Measurements from ENCODE around the gene TM7SF2. TPM values are rescaled to one million over a fixed set of nuclear protein-coding genes. Genes with fewer than 3 reads are reported as not detected.

The TM7SF2 gene
- total and polyA plus RNA-seq, 2 of the 8 experiments (the other 6 are each of a cell fraction or from before 2014, with no cell fraction given) = 40.1 to 96.0 TPM

- no peak for TF ChIP-seq KDM4A (IDR thresholded peaks at IDR 0.05; ENCODE audit: low read depth, low read length, severe bottlenecking)
- no peak for TF ChIP-seq CHD1 (IDR thresholded peaks at IDR 0.05; ENCODE audit: low read depth, low read length)
- TF ChIP-seq SAP30 (IDR thresholded peaks at IDR 0.05; ENCODE audit: insufficient read depth, insufficient replicate concordance, low read length) = no peak
- no peak for TF ChIP-seq MAFK (IDR thresholded peaks at IDR 0.05; ENCODE audit: low read depth, low read length)
- TF ChIP-seq TEAD4 (IDR thresholded peaks at IDR 0.05; ENCODE audit: low read depth, low read length) = no peak
These were observed 6.6 kb downstream of the TM7SF2 start (continued) for GRCh38 chr11:65118097-65118837.
